ENCODE data around the gene MAP1LC3A. TPM values are rescaled to one million over a fixed set of nuclear protein-coding genes. Genes with fewer than 3 reads are reported as not detected.
A peak's percentile ranks its signal among the peaks of the same experiment; 100 is the strongest.

MAP1LC3A gene
- total RNA-seq, 1 experiment from 2014 or later: 0.37 TPM

DNA sequence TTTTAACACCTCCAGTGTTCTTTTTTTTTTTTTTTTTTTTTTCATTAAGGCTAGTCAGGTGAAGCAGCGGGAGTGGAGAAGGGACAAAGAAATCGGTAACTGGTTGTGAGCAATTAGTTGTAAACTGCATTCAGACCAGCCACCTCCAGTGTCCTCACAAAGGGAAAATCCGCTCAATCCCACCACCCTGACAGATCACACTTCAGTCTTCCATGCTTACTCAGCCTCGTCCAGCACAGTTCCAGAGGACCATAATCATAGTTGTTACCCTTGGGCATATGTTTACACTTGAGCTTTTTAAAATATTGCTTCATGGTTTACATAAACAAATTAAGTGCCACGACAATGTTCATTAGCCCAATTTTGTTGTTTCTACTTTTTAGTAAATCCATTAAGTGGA lies 32.1 kb upstream of the MAP1LC3A start:
- in situ Hi-C loops (cut with HindIII; ENCODE audit: low sequenced_read_pairs): no loop called here
- no peak for DNase-seq (ENCODE audit: low spot score)

DNA sequence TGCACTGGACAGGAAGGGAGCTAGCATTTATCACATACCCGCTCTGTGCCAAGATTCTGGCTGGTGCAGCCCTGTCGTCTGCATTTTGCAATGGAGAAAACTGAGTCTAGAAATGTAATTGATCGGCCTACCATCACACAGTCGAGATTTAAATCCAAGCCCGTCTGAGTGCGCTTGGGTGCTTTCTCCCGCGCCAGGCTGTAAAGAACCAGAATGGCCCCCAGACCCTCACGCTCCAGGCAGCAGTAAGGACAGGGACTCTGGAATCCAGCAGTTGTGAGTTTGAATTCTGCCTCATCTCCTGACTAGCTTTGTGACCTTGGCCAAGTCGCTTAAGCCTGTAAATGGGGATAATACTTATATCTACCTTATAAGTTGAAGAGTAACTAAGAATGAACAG lies 31.5 kb upstream of the MAP1LC3A start:
- in situ Hi-C loops (cut with HindIII; ENCODE audit: low sequenced_read_pairs): no loop called here
- no peak for DNase-seq (ENCODE audit: low spot score)

DNA sequence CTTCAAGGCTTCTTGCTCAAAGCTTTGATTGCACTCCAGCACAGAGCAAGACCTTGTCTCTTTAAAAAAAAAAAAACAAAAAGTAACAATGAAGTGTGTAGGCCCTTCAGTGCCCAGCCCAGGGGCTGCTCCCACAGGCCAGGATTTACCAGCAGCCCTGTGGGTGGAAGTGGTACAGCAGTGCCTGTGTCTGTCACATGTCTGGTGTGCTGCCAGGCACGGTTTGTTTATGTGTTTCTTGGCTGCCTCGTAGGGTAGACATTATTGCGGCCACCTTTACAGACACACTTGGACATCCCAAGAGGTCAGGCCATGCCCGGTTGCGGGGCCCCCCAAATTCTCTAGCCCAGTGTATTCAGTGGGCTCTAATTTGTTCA lies 29.6 kb upstream of the MAP1LC3A start:
- peak; percentile 53 for DNase-seq (ENCODE audit: low spot score)
- in situ Hi-C loops (cut with HindIII; ENCODE audit: low sequenced_read_pairs): no loop called here

DNA sequence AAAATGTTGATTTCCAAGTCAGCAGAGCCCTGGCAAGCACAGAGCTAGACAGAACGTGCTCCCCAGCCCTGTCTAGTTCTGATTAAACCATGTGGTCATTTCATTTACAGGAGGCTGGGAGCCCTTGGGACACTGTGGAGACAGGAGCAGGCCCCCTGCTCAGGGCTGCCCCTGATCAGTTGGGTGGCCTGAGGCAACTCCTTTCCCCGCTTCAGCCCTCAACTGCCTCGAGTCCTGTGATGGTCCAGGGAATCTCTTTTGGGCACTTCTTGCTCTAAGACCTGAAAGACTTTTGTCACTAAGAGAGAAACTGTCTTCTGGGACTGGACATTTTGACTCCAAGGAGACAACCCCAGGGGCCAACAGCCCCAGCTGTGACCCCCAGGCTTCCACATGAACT lies 28.8 kb upstream of the MAP1LC3A start:
- in situ Hi-C loops (cut with HindIII; ENCODE audit: low sequenced_read_pairs): no loop called here

DNA sequence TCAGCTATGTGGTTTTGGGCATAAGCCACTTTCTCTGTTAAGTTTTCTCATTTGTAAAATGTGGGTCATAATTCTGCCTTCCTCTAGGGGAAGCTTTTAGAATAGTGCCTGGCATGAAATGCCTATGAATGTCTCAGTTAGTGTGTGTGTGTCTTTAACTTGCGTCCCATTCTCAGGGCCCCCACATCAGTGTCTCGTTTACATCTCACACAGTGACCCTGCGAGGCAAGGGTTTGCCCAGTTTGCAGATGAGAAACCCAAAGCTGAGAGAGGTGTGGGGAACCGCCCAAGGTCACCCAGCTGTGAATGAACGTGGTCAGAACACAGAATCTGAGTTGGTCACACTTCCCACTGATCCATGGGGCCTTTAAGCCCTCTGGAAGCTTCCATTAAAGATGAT lies 28.2 kb upstream of the MAP1LC3A start:
- DNase-seq (ENCODE audit: low spot score): no peak
- in situ Hi-C loops (cut with HindIII; ENCODE audit: low sequenced_read_pairs): no loop called here

More for the DNA sequence above, 28.8 kb upstream of the MAP1LC3A start:
- no peak for DNase-seq (ENCODE audit: low spot score)

DNA sequence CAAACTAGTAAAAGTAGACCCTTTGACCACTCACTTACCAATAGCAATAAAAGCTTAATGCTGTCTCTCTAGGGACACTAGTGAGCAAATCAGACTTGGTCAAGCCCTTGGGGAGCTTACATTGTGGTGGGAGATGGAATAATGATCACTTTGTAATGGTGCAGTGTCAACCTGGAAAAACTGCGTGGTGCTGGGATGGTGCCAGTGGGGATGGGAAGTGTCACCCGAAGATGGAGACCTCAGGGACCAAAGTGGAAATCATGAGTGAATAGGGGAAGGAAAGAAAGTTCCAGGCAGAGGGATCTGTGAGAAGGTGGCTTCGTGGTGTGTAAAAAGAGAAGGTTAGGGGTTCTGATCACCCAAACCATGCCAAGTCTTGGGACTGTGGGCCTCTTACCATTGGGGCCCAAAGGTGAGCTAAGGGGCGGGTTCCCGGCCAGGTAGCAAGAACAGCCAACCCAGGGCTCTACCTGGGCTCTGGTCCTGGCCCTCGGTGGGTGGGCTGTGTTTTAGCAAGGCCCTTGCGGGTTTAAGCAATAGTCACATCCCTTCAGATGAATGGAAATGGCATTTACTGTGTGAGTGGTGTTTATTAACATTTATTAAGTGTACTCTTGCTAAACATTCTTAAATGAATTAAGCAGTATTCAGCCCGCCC lies 26.8 kb upstream of the MAP1LC3A start:
- no peak for DNase-seq (ENCODE audit: low spot score)
- in situ Hi-C loops (cut with HindIII; ENCODE audit: low sequenced_read_pairs): no loop called here

DNA sequence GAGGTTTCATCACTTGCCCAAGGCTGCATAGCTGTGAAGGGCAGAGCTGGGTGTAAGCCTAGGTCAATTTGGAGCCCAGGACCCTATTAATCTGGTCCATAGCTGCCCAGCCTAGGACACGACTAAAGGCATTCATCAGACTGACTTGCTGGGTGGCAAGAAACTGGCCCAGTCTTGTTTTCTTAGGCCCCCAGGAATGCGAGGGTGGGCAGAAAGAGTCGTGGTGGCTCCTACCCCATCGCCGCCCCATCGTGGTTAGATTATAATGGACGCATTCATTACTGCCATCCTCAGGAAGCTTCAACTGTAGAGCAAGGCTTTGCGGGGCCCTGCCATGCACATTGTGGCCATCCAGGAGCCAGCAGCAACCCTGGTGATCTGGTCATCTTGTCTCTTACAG lies 26.2 kb upstream of the MAP1LC3A start:
- in situ Hi-C loops (cut with HindIII; ENCODE audit: low sequenced_read_pairs): no loop called here
- DNase-seq (ENCODE audit: low spot score): no peak

DNA sequence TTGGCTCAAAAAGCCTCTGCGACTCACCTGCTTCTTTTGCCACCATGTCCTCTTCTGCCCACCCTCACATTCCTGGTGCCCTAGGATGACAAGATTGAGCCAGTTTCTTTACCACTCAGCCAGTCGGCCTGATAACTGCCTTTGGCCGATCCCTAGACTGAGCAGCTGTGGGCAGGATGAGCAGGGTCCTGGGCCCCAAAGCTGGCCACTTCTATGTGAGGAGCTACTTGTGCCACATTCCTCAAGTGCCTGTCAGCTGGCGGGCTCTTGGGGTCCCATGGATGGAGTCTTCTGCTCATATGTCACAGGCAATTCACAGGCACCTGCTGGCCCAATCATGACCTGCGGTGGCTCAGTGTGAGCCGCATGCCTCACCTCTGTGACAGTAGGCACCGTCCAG lies 25.8 kb upstream of the MAP1LC3A start:
- DNase-seq (ENCODE audit: low spot score): no peak
- in situ Hi-C loops (cut with HindIII; ENCODE audit: low sequenced_read_pairs): no loop called here

DNA sequence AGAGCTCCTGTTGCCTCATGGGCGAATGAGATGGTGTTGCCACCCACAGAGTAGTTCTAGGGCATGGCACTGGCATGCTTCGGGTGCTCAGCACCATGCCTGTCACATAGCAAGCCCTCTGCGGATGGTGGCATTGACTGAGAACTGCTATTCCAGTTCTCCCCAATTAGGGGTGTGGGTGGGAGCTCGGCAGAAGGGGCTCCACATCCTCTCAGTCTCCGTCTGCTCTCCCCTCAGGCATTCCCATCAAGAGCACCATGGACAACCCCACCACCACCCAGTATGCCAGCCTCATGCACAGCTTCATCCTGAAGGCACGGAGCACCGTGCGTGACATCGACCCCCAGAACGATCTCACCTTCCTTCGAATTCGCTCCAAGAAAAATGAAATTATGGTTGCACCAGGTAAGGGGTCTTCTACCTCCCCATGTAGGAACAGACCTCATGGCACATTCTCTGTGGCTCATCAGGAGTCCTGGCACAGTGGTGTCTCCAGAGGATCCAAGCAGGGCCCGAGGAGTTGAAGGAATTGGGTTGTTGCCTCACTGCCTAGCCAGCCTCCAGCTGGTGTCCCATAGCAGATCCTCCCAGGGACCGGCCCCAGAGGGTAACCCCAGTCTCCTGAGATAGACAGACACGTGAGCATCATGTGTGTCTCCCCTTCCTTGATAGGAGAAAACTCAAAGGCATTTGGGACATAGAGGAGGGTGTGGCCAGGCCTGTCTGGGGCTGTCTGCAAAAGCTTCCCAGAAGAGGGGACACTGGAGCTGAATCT lies 23.9 kb upstream of the MAP1LC3A start:
- no peak for DNase-seq (ENCODE audit: low spot score)
- in situ Hi-C loops (cut with HindIII; ENCODE audit: low sequenced_read_pairs): no loop called here

DNA sequence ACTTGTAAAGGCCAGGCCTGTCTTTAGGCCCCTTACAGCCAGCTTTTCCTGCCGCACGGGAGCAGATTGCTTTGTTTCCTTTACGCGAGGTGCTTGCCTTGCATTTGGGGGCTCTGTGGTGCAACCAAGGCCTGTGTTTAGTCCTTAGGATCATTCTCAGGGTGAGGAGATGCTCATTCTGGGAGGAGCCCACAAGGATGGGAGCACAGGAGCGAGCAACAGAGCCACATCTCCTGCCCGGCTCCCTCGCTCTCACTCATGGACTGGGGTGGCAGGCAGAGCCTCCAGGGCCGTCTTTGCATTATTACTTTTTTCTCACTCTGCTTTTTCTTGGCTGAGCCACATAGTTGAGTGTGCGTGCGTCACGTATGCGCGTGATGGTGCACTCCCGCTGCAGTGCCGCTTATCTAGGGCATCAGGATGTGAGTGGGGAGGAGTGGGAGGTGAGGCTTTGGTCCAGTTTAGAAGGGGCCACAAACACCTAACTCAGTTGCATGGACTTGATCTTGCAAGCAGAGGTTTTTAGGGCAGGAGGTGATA lies 23.1 kb upstream of the MAP1LC3A start:
- no peak for DNase-seq (ENCODE audit: low spot score)
- in situ Hi-C loops (cut with HindIII; ENCODE audit: low sequenced_read_pairs): no loop called here

DNA sequence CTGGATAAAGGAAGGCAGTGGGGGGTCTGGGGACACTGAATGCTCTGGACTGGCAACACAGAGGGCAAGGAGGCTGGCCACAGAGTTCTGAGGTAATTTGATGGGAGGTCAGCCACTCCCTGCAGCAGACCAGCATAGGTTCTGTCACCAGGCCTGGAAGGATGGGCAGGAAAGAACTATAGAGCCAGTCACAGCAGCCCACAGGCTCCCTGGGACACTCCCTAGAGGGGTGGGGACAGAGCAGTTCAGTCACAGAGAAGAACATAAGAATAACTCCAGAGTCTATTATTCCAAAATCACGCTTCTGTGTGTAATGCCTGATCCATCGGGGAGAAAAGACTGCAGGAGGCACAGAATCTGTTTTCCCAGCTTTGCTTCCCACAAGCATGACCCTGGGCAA lies 22.7 kb upstream of the MAP1LC3A start:
- no peak for DNase-seq (ENCODE audit: low spot score)
- in situ Hi-C loops (cut with HindIII; ENCODE audit: low sequenced_read_pairs): no loop called here

DNA sequence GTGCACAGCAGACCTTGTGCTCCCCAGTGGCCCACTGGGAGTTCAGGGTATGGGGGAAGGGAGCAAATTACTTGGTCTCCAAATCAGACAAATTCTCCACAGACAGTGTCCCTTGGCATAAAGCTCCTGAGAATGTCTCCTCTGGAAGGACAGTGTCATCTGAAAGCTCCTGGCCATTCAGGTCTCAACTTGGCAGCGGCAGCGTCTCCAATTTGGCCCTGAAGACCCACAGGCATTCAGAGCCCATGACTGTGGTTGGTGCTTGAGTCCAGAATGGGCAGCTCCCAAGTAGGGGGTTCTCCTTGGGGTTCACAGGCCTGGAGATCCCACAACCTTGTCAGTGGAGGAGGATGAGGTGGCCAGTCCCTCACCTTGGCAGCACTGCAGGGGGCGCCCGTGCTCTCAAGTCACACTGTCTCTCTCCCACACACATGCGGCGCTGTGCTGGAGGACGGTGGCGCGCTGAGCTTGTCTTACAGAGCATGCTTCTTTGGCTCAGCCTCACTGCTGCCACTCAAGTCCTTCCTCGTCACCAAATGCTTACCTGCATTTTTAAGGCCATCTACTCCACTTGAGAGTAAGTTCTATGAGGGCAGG lies 21.6 kb upstream of the MAP1LC3A start:
- DNase-seq (ENCODE audit: low spot score): peak; percentile 51
- in situ Hi-C loops (cut with HindIII; ENCODE audit: low sequenced_read_pairs): no loop called here

DNA sequence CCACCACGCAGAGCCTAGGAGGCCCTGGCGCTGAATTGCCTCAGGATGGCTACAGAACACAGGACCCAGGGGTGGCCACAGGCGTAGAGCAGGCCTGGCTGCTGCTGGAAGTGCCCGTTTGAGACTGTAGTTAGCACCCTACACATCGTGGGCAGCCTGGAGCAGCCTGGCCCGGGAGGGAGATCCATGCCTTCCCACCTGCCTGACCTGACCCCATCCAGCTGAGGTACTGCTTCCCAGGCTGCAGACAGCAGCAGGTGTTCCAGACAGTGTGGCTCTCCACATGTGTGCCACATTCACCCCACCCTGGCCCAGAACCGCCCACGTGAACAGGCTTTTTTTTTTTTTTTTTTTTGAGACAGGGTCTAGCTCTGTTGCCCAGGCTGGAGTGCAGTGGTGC lies 20.9 kb upstream of the MAP1LC3A start:
- in situ Hi-C loops (cut with HindIII; ENCODE audit: low sequenced_read_pairs): no loop called here

DNA sequence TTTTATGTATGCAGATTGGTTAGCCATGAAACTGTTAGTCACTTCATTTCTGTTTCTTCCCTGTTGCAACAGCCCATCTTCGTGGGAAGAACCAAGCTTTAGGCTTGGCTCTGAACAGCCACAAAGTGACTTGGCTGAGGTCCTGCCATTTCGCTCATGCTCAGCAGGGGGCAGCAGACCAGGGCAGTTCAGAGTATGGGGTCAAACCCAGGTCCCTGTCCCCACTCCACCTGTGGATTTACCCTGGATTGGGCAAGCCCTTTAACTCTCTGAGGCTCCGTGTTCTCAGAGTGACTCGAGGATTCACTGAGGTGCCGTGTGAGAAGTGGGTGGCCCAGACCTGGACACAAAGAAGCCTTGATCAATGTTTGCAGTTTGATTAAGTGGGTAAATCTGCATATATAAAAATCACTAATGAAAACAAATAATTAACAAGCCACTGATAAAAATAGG lies 19.8 kb upstream of the MAP1LC3A start:
- in situ Hi-C loops (cut with HindIII; ENCODE audit: low sequenced_read_pairs): no loop called here
- no peak for DNase-seq (ENCODE audit: low spot score)

More for the DNA sequence above, 20.9 kb upstream of the MAP1LC3A start:
- DNase-seq (ENCODE audit: low spot score): no peak

DNA sequence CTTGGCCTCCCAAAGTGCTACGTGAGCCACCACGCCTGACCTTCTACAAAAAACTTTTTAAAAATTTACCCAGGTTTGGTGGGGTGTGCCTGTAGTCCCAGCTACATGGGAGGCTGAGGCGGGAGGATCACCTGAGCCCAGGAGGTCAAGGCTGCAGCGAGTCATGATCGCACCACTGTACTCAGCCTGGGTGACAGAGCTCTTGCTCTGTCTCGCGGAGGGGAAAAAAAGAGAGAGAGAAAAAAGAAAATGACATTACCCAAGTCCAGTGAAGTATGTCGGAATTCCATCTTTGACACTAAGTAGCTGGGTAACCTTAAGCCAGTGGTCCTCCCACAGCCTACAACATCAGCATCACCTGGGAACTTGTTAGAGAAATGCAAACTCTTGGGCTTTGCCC lies 18.8 kb upstream of the MAP1LC3A start:
- in situ Hi-C loops (cut with HindIII; ENCODE audit: low sequenced_read_pairs): no loop called here
- no peak for DNase-seq (ENCODE audit: low spot score)

DNA sequence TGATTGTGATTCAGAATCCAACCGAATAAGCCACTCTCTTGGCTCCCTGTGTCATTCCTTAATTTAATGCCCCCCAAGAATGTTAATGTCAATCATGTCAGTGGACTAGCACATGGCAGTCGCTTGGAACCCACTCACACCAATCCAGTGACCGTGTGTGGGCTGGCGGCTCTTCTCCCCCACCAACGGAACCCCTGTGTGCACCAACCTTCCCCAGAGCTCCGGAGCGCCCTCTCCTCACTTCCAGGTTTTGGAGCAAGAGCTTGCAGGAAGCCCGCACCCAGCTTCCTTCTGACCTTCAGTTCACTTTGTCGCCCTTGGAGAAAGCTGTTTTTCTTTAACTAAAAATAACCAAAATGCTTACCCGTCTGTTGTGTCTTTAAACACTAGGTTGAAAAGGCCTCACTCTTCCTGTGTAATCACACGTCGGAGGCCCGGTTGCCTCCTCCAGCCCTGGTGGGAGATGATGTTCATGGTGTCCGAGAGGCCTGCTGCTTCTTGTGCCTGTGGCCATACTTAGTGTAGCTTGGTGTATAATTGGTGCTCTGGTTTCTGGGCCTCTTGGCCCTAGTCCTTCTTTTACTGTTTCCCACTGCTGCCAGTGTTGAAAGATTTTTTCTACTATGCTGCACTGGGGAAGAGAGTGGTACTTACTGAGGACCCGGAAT lies 17.8 kb upstream of the MAP1LC3A start:
- in situ Hi-C loops (cut with HindIII; ENCODE audit: low sequenced_read_pairs): no loop called here
- no peak for DNase-seq (ENCODE audit: low spot score)

DNA sequence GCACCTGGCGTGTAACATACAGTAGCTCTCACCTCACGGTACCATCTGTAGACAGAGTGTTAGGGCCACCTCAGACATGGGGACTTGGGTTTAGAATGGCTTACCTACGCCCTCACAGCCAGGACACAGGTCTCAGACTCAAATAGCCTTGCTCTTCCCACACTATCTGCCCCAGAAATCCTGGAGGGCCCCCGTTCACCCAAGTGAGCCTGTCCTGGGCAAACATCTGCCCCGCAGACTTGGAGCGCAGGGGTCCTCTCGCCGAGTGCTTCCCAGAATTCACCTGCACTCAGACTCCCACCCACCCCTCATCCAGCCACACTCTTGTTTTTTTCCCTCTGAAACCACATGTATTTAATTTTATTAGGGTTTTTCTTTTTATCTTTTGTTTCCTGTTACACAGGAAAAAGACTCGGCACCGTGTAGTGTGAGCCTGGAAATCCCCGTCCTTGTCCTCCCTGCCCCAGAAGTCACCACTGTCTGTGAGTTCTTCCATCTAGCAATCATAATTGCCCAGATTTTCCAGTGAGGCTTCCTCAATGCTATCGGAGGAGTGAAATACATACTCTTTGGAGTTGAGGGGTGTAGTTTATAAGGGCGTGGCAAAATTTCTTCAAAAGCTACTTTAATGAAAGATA lies 17.1 kb upstream of the MAP1LC3A start:
- no peak for DNase-seq (ENCODE audit: low spot score)
- in situ Hi-C loops (cut with HindIII; ENCODE audit: low sequenced_read_pairs): no loop called here

DNA sequence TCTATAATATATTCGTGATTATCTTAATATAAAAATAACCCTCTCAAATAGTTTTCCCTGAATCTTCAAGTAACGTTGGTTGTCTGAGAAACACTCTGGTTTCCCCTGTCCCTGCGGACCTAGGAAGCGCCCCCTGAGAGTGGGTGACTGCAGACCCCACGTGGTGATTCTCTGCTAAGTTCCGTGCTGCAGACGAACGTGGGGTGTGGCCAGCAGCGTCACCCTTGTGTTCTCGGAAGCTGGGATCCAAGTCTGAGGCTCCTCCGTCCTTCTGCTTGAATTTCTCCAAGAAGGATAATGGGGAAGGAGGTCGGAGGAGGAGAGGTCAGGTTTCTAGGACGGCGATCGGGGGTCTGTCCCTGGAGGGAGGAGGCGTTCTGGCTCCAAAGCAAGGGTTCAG lies 16.6 kb upstream of the MAP1LC3A start:
- in situ Hi-C loops (cut with HindIII; ENCODE audit: low sequenced_read_pairs): no loop called here
- no peak for DNase-seq (ENCODE audit: low spot score)

DNA sequence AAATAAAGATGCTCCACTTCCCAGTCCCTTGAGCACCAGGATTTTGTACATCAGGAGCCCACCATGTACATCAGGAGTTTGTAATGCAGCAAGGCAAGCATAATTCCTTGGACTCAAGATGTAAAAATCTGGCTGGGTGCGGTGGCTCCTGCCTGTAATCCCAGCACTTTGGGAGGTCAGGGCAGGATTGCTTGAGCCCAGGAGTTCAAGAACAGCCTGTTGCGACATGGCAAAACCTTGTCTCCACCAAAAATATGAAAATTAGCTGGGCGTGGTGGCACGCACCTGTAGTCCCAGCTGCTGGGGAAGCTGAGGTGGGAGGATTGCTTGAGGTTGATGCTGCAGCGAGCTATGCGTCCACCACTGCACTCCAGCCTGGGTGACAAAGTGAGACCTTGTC lies 16.1 kb upstream of the MAP1LC3A start:
- in situ Hi-C loops (cut with HindIII; ENCODE audit: low sequenced_read_pairs): no loop called here
- DNase-seq (ENCODE audit: low spot score): no peak
